GM13977 (cell line): ENCODE results near the gene RGS7.

Source experiments
- DNase-seq: peaks from one replicate; pipeline ENCODE4 v3.0.0; 2012; ENCODE audit warnings: low spot score
- in situ Hi-C: fragments of 300-500 bp; cut with MboI; formaldehyde crosslinking; loops from one replicate; pipeline ENCODE4 v1.12.0; 2022; ENCODE audit warnings: low sequenced_read_pairs, low pct_unique_long_range_greater_than_20kb, mixed read lengths, inconsistent platforms; ENCODE audit not compliant: unreplicated experiment
- TF ChIP-seq, protein P1 (sequence below): IDR thresholded peaks from 2 replicates; pipeline ENCODE4 v1.5.1; 2012; ENCODE audit warnings: mild to moderate bottlenecking, control low read depth; ENCODE audit not compliant: insufficient read depth; ENCODE audit errors: extremely low read depth, missing control alignments

The RGS7 gene

DNA sequence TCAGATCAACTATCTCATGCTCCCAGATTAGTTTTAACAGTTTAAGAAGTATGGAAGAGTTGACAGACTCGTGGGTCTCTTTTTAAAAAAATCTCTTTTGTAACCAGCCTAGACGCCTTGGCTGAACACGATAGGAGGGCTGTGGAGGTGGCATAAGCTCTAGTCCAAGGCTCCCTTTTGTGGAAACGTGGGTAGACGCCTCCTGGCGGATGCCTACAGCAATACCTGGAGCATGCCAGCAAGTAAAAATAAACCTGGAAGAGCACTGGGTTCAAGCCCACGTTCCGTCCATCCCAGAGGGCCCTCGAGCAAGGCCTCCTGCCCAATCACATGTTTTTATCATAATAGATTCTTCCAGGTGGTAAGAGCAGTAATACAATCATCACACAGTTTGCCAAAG, 87.9 kb downstream of the RGS7 start:
- DNase-seq: no peak
- in situ Hi-C loops: no loop called here
- TF ChIP-seq, protein P1, sequence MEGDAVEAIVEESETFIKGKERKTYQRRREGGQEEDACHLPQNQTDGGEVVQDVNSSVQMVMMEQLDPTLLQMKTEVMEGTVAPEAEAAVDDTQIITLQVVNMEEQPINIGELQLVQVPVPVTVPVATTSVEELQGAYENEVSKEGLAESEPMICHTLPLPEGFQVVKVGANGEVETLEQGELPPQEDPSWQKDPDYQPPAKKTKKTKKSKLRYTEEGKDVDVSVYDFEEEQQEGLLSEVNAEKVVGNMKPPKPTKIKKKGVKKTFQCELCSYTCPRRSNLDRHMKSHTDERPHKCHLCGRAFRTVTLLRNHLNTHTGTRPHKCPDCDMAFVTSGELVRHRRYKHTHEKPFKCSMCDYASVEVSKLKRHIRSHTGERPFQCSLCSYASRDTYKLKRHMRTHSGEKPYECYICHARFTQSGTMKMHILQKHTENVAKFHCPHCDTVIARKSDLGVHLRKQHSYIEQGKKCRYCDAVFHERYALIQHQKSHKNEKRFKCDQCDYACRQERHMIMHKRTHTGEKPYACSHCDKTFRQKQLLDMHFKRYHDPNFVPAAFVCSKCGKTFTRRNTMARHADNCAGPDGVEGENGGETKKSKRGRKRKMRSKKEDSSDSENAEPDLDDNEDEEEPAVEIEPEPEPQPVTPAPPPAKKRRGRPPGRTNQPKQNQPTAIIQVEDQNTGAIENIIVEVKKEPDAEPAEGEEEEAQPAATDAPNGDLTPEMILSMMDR: peak; percentile 7

DNA sequence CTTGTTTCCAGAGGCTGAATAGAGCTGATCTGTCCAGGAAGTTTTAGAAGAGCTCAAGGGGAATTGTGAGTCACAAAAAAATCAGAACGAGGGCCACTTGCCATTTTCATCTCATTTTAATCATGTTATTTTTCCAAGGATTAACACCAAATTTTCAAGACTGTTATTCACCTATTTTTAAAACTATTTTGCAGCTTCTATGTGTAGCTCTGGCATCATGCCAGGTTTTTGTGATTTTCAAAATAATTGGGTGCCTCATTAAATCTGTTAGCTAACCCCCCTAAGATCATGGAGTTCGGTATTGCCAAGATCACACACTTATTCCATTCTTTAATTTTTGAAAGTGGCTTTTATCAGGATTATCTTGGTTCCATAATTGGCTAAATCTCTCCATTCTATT, 90.9 kb downstream of the RGS7 start:
- in situ Hi-C loops: no loop called here
- TF ChIP-seq, protein P1: no peak
- DNase-seq: no peak

GRCh38 chr1:241265428-241265827, 91.6 kb downstream of the RGS7 start:
- TF ChIP-seq, protein P1: no peak
- in situ Hi-C loops: no loop called here
- no peak for DNase-seq

- no peak for DNase-seq
- in situ Hi-C loops: no loop called here
- TF ChIP-seq, protein P1: no peak
These were observed 93.7 kb downstream of the RGS7 start for GRCh38 chr1:241263346-241263745.

DNA sequence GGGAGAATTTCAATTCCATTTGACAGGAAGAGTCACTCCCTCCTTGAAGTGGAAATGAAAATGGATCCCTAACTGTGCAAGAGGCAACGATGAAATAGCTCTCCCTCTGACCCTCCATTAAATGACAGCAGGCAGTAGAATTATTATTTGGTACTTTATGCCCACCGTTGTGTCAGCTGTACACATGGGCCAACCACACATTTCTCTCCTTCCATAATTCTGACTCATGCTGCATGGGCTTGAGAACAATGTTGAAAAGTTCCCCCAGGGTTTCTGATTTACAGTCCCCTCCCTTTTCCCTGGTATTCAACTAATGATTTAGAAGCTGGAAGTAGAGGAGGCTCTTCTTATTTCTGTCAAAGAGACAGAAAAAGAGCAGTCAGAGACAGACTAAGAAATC, 103.5 kb downstream of the RGS7 start:
- TF ChIP-seq, protein P1: no peak
- no peak for DNase-seq
- in situ Hi-C loops: no loop called here

DNA sequence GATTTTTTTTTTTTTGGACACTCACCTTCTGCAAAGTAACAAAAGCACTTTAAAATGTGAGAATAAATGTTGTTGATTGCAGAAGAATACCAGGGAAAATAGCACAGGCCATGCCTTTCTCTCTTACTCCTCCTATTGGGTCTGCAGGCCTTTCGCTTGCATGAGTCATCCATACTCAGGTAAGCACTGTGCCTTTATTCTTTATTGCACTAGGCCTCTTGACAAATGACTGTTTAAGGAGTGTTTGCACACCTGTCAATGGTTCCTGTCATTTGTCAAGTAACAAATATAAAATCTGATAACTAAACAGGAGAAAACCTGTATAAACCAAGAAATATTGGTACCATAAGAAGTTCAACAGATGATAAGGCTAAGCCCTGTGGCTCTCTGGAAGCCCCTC, 106.5 kb downstream of the RGS7 start:
- no peak for DNase-seq
- in situ Hi-C loops: no loop called here
- TF ChIP-seq, protein P1: no peak

DNA sequence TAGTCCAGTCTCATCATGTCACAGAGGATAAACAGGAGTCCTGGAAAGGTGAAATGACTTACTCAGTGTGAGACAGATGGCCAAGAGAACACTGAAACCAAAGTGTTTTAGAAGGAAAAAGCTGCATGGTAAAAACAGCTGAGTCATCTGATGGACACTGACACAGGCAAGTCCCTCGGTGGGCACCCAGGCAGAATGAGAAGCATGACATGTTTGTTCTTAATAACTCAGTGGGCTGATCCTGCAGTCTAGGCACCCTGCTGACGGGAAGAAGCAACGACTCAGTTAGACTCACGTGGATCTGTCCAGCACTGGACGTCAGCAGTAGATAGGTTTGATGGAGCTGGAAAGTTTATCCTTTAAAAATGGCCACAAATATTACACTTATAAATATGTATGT, 116.9 kb downstream of the RGS7 start:
- DNase-seq: no peak
- TF ChIP-seq, protein P1: no peak
- in situ Hi-C loops: no loop called here
